SK-N-MC (cell line): ENCODE data around the gene SAFB2.

Experiments
- EZH2 ChIP-seq: fragments of 200-600 bp; sonication (generic); IDR thresholded peaks from one replicate; pipeline ENCODE4 v1.6.1; 2017; ENCODE audit warnings: antibody characterized with exemption
- POLR2AphosphoS5 ChIP-seq: IDR thresholded peaks from 2 replicates; pipeline ENCODE4 v1.6.1; 2012; ENCODE audit warnings: mild to moderate bottlenecking, low read depth, low read length, borderline replicate concordance

GRCh38 chr19:5558101-5558621 is 64.4 kb downstream of the SAFB2 start:
- TF ChIP-seq POLR2AphosphoS5, result no peak
- no peak for TF ChIP-seq EZH2
